Effector memory CD8-positive, alpha-beta T cell (primary cell): Measurements from ENCODE around the gene CC2D2B.

Source experiments
- ATAC-seq: fragments of 150-1000 bp; cut with Tn5 transposase; replicated peaks from 2 replicates; pipeline ENCODE4 v1.10.0; 2021; ENCODE audit warnings: mild to moderate bottlenecking, moderate library complexity
- DNase-seq, 3 experiments: peaks; one replicate each; pipeline ENCODE4 v3.0.0; 2021
- H3K27ac Mint-ChIP-seq, 2 donors: one replicate each; pipeline ENCODE4 v1.8.0; 2022; ENCODE audit warnings: mild to moderate bottlenecking in 2 of 2, mixed read lengths in 2 of 2, moderate library complexity in 2 of 2
- H3K27me3 Mint-ChIP-seq, 2 donors: one replicate each; pipeline ENCODE4 v1.8.0; 2022; ENCODE audit warnings: mixed read lengths in 2 of 2
- H3K36me3 Mint-ChIP-seq: one replicate; pipeline ENCODE4 v1.8.0; 2022; ENCODE audit warnings: mild to moderate bottlenecking, moderate library complexity, mixed read lengths; ENCODE audit not compliant: insufficient read depth
- H3K4me1 Mint-ChIP-seq, 2 donors: one replicate each; pipeline ENCODE4 v1.8.0; 2022; ENCODE audit warnings: low read depth in 2 of 2, mixed read lengths in 2 of 2
- H3K4me3 Mint-ChIP-seq, 2 donors: one replicate each; pipeline ENCODE4 v1.8.0; 2022; ENCODE audit warnings: mild to moderate bottlenecking in 2 of 2, mixed read lengths in 2 of 2, moderate library complexity in 2 of 2
- H3K9me3 Mint-ChIP-seq, 2 donors: one replicate each; pipeline ENCODE4 v1.8.0; 2022; ENCODE audit warnings: mixed read lengths in 2 of 2

Gene CC2D2B

GRCh38 chr10:96017191-96017687, 109.5 kb downstream of the CC2D2B start:
- no peaks in the 10 kb centered on the region for H3K36me3 Mint-ChIP-seq
- H3K4me1 Mint-ChIP-seq, result peaks cover 0 to 4% of the 10 kb centered on the region in 2 donors
- peaks cover 10 to 20% of the 10 kb centered on the region in 2 donors for H3K27me3 Mint-ChIP-seq
- H3K9me3 Mint-ChIP-seq, result no peaks in the 10 kb centered on the region
- peak; percentile 35 to 41 (median 37) for DNase-seq
- peak; percentile 81 for ATAC-seq
- H3K27ac Mint-ChIP-seq, result no peak overlapping the region
- H3K4me3 Mint-ChIP-seq, result no peak overlapping the region

DNA sequence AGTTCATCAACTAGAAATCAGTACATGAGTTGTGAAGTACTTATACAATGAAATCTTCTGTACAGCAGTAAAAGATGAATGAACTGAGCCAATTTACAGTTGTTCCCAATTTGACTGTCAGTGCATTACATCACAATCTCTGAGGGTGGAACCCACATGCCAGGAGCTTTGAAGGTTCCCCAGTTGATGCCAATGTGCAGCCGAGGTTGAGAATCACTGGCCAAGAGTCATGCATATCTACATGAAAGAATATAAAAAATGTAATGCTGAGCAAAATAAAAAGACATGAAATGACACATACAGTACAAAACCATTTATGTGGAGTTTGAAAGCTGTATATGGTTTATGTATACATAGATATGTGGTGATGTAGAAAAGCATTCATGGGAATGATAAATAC, 113.6 kb downstream of the CC2D2B start:
- Mint-ChIP-seq H3K9me3 (no peaks in the 10 kb centered on the region), H3K36me3 (no peaks in the 10 kb centered on the region), H3K4me3 (no peak overlapping the region), H3K4me1 (peaks cover 0 to 4% of the 10 kb centered on the region in 2 donors), H3K27me3 (peaks cover 0 to 16% of the 10 kb centered on the region in 2 donors), H3K27ac (no peak overlapping the region)
- DNase-seq (no peak), ATAC-seq (no peak)

DNA sequence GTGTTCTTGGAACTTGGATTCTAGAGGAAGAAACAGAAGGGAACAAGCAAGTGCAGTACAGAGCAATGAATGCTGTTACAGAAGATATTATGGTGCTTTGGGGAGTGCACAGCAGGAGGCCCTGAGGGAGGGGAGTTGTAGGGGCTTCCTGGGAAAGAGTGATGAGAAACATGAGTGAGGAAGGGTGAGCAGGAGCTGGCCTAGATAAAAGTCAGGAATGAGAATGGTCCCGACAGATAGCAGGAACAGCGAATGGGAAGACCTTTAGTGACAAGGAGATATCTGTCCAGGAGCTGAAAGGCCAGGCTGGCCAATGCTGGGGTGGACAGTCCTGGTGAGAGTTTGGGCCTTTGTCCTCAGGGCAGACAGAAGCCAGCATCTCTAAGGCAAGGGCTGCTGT, 115.0 kb downstream of the CC2D2B start:
- no peak for DNase-seq
- Mint-ChIP-seq H3K9me3 (no peaks in the 10 kb centered on the region), H3K27ac (no peak overlapping the region), H3K4me1 (no peaks in the 10 kb centered on the region), H3K36me3 (no peaks in the 10 kb centered on the region), H3K4me3 (no peak overlapping the region), H3K27me3 (peaks cover 0 to 9% of the 10 kb centered on the region in 2 donors)
- no peak for ATAC-seq

- no peaks in the 10 kb centered on the region for H3K36me3 Mint-ChIP-seq
- no peak overlapping the region for H3K27ac Mint-ChIP-seq
- H3K9me3 Mint-ChIP-seq, result no peaks in the 10 kb centered on the region
- peaks cover 0 to 9% of the 10 kb centered on the region in 2 donors for H3K27me3 Mint-ChIP-seq
- no peaks in the 10 kb centered on the region for H3K4me1 Mint-ChIP-seq
- DNase-seq (no peak), ATAC-seq (no peak)
- no peak overlapping the region for H3K4me3 Mint-ChIP-seq
These were observed 115.4 kb downstream of the CC2D2B start for GRCh38 chr10:96023168-96023567.

- H3K4me1 Mint-ChIP-seq, result no peaks in the 10 kb centered on the region
- no peaks in the 10 kb centered on the region for H3K36me3 Mint-ChIP-seq
- no peak overlapping the region for H3K27ac Mint-ChIP-seq
- DNase-seq (no peak), ATAC-seq (no peak)
- peaks cover 5 to 18% of the 10 kb centered on the region in 2 donors for H3K27me3 Mint-ChIP-seq
- no peaks in the 10 kb centered on the region for H3K9me3 Mint-ChIP-seq
- no peak overlapping the region for H3K4me3 Mint-ChIP-seq
These were observed 117.8 kb downstream of the CC2D2B start for GRCh38 chr10:96025566-96025965.

DNA sequence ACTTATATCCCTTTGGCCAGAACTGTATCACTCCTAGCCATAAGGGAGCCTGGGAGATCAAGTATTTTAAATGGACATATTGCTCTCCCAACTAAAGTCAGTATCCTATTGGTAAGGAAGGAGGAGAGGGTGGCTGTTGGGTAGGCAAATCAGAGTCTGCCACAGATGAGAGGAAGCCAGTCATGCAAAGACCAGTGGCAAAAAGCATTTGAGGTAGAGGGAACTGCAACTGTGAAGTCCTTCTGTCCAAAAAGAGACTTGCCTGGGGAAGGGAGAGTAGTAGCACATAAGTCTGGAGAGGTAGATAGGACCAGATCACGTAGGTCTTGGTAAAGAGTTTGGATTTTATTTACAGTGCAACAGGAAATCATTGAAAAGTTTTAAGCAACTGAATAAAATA, 126.8 kb downstream of the CC2D2B start:
- H3K4me3 Mint-ChIP-seq, result no peak overlapping the region
- DNase-seq (no peak), ATAC-seq (no peak)
- H3K4me1 Mint-ChIP-seq, result no peaks in the 10 kb centered on the region
- H3K27me3 Mint-ChIP-seq, result peaks cover 13 to 21% of the 10 kb centered on the region in 2 donors
- no peaks in the 10 kb centered on the region for H3K9me3 Mint-ChIP-seq
- no peaks in the 10 kb centered on the region for H3K36me3 Mint-ChIP-seq
- H3K27ac Mint-ChIP-seq, result no peak overlapping the region

- H3K4me1 Mint-ChIP-seq, result peaks cover 3 to 5% of the 10 kb centered on the region in 2 donors
- H3K36me3 Mint-ChIP-seq, result peaks cover 8% of the 10 kb centered on the region
- ATAC-seq (no peak), DNase-seq (no peak)
- H3K27ac Mint-ChIP-seq, result no peak overlapping the region
- no peaks in the 10 kb centered on the region for H3K9me3 Mint-ChIP-seq
- H3K4me3 Mint-ChIP-seq, result no peak overlapping the region
- H3K27me3 Mint-ChIP-seq, result peaks cover 13 to 21% of the 10 kb centered on the region in 2 donors
These were observed 131.0 kb downstream of the CC2D2B start for GRCh38 chr10:96038476-96039387.

GRCh38 chr10:96041146-96041545, 133.4 kb downstream of the CC2D2B start:
- Mint-ChIP-seq H3K27ac (no peak overlapping the region), H3K36me3 (peaks cover 12% of the 10 kb centered on the region), H3K4me1 (peaks cover 13 to 28% of the 10 kb centered on the region in 2 donors), H3K27me3 (peaks cover 13 to 21% of the 10 kb centered on the region in 2 donors), H3K4me3 (no peak overlapping the region), H3K9me3 (no peaks in the 10 kb centered on the region)
- ATAC-seq, result no peak
- no peak for DNase-seq

GRCh38 chr10:96043033-96043892, 135.5 kb downstream of the CC2D2B start, which contains the start of gene CCNJ:
Gene CCNJ, plus strand, starts transcription at chr10:96043583. Its CDS starts 811 bp downstream, at chr10:96044394.
- Mint-ChIP-seq H3K27me3 (peaks cover 9 to 11% of the 10 kb centered on the region in 2 donors), H3K4me3 (peak within 1 kb of the TSS; percentile 92 to 97), H3K36me3 (peaks cover 12% of the 10 kb centered on the region), H3K4me1 (peaks cover 18 to 46% of the 10 kb centered on the region in 2 donors), H3K9me3 (no peaks in the 10 kb centered on the region), H3K27ac (peak within 1 kb of the TSS; percentile 82 to 93)
- ATAC-seq, result peak; percentile 88
- DNase-seq, result peak; percentile 75 to 84 (median 82)

DNA sequence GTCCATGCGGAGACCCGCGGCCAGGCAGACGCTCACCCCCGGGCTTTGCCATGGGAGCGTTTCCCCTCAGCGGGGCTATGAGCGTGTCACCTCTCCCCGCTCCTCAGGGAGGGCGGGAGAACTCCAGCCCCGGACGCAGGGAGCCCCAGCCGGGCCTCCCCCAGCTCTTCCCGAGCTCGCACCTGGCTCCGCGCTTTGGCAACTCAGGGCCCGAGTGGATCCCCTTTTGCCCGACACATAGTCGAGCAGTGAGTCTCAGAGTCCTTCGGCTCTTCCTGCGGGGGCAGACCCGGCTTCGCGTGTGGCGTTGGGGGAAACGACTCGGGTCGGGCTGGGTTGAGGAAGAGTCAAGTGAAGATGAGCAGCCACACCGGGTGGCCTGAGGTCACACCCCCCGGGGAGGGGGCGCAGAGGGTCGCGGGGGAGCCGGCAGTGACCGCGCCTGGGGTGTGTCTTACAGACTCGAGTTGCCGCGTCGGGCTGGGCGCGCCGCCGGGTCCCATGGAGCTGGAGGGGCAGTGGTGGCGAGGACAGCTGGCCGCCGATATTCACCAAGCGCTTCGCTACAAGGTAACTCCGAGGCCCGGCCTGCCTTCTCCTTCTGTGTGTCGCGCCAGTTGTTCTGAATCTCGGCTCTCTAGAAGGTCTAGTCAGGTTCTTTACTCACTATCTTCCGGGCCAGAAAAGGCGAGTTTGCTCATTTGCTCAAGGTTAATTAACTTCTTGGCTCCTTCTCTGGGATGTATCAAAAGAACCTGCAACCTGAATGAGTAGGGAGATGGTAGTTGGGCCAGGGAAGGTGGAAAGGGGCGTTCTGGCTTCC, 136.3 kb downstream of the CC2D2B start:
- H3K4me3 Mint-ChIP-seq, result peak overlapping the region; percentile 92 to 97
- H3K36me3 Mint-ChIP-seq, result peaks cover 12% of the 10 kb centered on the region
- no peaks in the 10 kb centered on the region for H3K9me3 Mint-ChIP-seq
- peak overlapping the region; percentile 82 to 93 for H3K27ac Mint-ChIP-seq
- DNase-seq, result peak in 2 of 3 experiments; percentile 37 to 40
- peaks cover 21 to 53% of the 10 kb centered on the region in 2 donors for H3K4me1 Mint-ChIP-seq
- peak; percentile 45 for ATAC-seq
- peaks cover under 1 to 2% of the 10 kb centered on the region in 2 donors for H3K27me3 Mint-ChIP-seq

GRCh38 chr10:96044736-96045135, 137.0 kb downstream of the CC2D2B start:
- Mint-ChIP-seq H3K36me3 (peaks cover 18% of the 10 kb centered on the region), H3K27me3 (no peaks in the 10 kb centered on the region)
- ATAC-seq, result no peak

DNA sequence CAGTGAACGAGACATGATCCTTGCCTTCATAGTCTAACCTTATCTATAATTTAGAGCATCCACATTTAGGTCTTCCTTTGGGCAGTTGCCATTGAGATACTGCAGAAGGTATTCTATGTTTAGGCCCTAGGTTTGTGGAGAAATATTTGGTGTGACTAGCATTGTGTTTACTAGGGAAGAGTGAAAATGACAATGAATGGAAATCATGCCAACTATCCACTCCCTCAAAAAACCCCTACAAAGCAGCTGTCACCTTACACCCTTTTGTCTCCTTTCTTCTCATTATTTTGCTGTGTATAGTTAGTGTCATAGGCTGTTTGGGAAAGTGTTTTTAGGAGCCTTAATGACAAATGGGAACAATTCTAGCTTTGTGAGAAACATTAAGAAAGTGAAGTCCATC, 138.8 kb downstream of the CC2D2B start:
- Mint-ChIP-seq H3K4me3 (no peak overlapping the region), H3K9me3 (no peaks in the 10 kb centered on the region), H3K4me1 (peaks cover 24 to 53% of the 10 kb centered on the region in 2 donors), H3K27ac (no peak overlapping the region), H3K36me3 (peaks cover 18% of the 10 kb centered on the region), H3K27me3 (no peaks in the 10 kb centered on the region)
- DNase-seq, result no peak
- no peak for ATAC-seq

More at GRCh38 chr10:96044736-96045135, 137.0 kb downstream of the CC2D2B start:
- H3K4me1 Mint-ChIP-seq, result peaks cover 22 to 53% of the 10 kb centered on the region in 2 donors
- peak overlapping the region; percentile 82 to 93 for H3K27ac Mint-ChIP-seq
- DNase-seq, result no peak
- H3K4me3 Mint-ChIP-seq, result peak overlapping the region; percentile 92 to 97
- no peaks in the 10 kb centered on the region for H3K9me3 Mint-ChIP-seq
